ENCODE data around the gene SLC2A8. TPM values are rescaled to one million over a fixed set of nuclear protein-coding genes. Genes with fewer than 3 reads are reported as not detected.

SLC2A8 gene
- total RNA-seq, 1 donor from 2014 or later, result 37.2 TPM

DNA sequence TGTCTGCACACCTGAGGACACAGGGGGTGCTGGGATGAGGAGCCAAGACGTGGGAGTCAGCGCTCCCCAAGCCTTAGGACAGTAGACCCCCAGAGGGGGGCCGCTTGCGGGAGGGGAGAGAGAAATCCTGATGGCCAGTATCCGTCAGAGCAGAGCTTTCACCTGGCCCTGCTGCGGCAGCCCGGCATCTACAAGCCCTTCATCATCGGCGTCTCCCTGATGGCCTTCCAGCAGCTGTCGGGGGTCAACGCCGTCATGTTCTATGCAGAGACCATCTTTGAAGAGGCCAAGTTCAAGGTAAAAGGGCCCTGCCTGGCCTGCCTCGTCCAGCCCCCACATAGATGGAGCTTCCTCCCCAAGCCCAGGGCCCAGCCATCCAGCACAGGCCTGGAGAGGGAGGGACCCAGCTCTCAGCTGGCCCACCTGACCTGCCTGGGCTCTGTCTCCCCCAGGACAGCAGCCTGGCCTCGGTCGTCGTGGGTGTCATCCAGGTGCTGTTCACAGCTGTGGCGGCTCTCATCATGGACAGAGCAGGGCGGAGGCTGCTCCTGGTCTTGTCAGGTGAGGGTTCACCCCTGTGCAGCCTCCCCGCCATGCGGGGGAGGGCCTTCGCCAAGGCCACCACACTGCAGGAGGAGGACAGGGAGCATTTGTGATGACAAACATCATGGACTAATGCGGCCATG is 6.7 kb downstream of the SLC2A8 start:
- Mint-ChIP-seq H3K4me3 (no peak overlapping the region), H3K36me3 (ENCODE audit: low read depth) (no peaks in the 10 kb centered on the region), H3K27me3 (ENCODE audit: low read depth) (no peaks in the 10 kb centered on the region), H3K4me1 (no peaks in the 10 kb centered on the region), H3K27ac (ENCODE audit: unreplicated experiment) (no peak overlapping the region), H3K9me3 (no peaks in the 10 kb centered on the region)
- DNase-seq (ENCODE audit: low read depth, low spot score), result no peak
- TF ChIP-seq CTCF (conservative IDR thresholded peaks at IDR 0.05), result no peak

DNA sequence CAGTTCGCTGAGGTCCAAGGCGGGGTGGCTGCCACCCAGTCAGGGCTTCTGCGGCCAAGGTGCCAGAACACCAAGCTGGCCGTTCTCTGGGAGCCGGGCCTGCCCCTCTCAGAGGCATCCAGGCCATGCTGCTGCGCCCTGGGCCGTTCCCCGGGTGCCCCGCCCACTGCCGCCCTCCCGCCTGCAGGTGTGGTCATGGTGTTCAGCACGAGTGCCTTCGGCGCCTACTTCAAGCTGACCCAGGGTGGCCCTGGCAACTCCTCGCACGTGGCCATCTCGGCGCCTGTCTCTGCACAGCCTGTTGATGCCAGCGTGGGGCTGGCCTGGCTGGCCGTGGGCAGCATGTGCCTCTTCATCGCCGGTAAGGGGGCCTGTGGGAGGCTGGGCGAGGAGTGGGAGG is 7.7 kb downstream of the SLC2A8 start:
- Mint-ChIP-seq H3K36me3 (ENCODE audit: low read depth) (no peaks in the 10 kb centered on the region), H3K9me3 (no peaks in the 10 kb centered on the region), H3K4me3 (no peak overlapping the region), H3K27ac (ENCODE audit: unreplicated experiment) (no peak overlapping the region), H3K27me3 (ENCODE audit: low read depth) (no peaks in the 10 kb centered on the region), H3K4me1 (no peaks in the 10 kb centered on the region)
- no peak for TF ChIP-seq CTCF (conservative IDR thresholded peaks at IDR 0.05)
- no peak for DNase-seq (ENCODE audit: low read depth, low spot score)

DNA sequence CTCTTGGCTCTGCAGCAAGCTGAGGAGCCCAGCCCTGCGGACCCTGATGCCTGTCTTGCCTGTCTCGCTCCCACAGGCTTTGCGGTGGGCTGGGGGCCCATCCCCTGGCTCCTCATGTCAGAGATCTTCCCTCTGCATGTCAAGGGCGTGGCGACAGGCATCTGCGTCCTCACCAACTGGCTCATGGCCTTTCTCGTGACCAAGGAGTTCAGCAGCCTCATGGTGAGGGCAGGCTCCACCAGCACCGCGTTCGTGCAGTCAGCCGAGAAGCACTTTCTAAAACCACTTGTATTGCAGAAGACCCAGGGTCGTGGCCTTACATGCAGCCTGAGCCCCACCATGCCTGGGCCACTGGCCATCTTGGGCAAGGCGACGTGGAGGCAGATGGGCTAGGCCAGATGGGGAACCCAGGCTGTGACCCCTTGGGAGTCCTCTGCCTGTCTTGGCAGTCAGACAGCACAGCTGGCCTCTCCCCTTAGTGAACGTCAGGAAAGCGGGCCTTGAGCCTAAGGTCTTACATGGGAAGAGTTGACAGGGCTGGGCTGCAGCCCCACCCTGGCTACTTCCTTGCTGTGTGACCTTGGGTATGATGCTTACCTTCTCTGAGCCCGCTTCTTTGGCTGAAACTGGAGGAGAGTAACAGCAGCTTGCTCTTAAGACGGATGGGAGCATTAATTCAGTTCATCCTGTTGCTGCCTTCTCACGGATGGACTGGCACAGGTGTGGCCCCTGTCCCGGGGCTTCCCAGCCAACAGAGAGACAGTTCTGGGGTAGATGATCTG is 8.6 kb downstream of the SLC2A8 start:
- Mint-ChIP-seq H3K27ac (ENCODE audit: unreplicated experiment) (no peak overlapping the region), H3K27me3 (ENCODE audit: low read depth) (no peaks in the 10 kb centered on the region)

GRCh38 chr9:127406799-127407491 is 10.0 kb downstream of the SLC2A8 start:
- DNase-seq (ENCODE audit: low read depth, low spot score), result no peak
- Mint-ChIP-seq H3K27ac (ENCODE audit: unreplicated experiment) (no peak overlapping the region), H3K4me3 (peak overlapping the region; percentile 49), H3K9me3 (no peaks in the 10 kb centered on the region), H3K4me1 (peaks cover 5% of the 10 kb centered on the region), H3K36me3 (ENCODE audit: low read depth) (no peaks in the 10 kb centered on the region), H3K27me3 (ENCODE audit: low read depth) (no peaks in the 10 kb centered on the region)
- TF ChIP-seq CTCF (conservative IDR thresholded peaks at IDR 0.05), result no peak

More for the DNA sequence above, 8.6 kb downstream of the SLC2A8 start:
- no peak for DNase-seq (ENCODE audit: low read depth, low spot score)
- no peaks in the 10 kb centered on the region for H3K36me3 Mint-ChIP-seq (ENCODE audit: low read depth)
- no peak for TF ChIP-seq CTCF (conservative IDR thresholded peaks at IDR 0.05)
- H3K9me3 Mint-ChIP-seq, result no peaks in the 10 kb centered on the region
- no peak overlapping the region for H3K4me3 Mint-ChIP-seq
- no peaks in the 10 kb centered on the region for H3K4me1 Mint-ChIP-seq

DNA sequence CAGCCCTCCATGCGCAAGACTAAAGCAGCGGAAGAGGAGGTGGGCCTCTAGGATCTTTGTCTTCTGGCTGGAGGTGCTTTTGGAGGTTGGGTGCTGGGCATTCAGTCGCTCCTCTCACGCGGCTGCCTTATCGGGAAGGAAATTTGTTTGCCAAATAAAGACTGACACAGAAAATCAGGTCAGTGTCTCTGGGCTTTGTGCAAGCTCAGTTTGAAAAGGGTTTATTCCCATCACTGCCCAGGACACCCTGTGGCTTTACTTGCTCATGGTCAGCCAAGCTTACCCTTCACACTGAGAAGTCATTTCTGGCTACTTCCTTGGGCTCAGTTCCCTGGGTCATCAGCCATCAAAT is 10.5 kb downstream of the SLC2A8 start:
- Mint-ChIP-seq H3K36me3 (ENCODE audit: low read depth) (no peaks in the 10 kb centered on the region), H3K4me3 (peak overlapping the region; percentile 49), H3K9me3 (no peaks in the 10 kb centered on the region), H3K27ac (ENCODE audit: unreplicated experiment) (peak overlapping the region; percentile 19), H3K4me1 (peaks cover 5% of the 10 kb centered on the region), H3K27me3 (ENCODE audit: low read depth) (no peaks in the 10 kb centered on the region)
- DNase-seq (ENCODE audit: low read depth, low spot score), result no peak
- no peak for TF ChIP-seq CTCF (conservative IDR thresholded peaks at IDR 0.05)

All from neural crest cell (in vitro differentiated cells).